C4-2B (cell line): ENCODE results near the gene P2RY4.

Experiments
- ZFX ChIP-seq: fragments of 450-650 bp; IDR thresholded peaks from 2 replicates; pipeline ENCODE4 v1.6.1; 2017
- TF ChIP-seq, protein P1 (sequence below): fragments of 450-650 bp; conservative IDR thresholded peaks from 2 replicates; pipeline ENCODE4 v1.5.1; 2017; ENCODE audit warnings: mild to moderate bottlenecking

DNA sequence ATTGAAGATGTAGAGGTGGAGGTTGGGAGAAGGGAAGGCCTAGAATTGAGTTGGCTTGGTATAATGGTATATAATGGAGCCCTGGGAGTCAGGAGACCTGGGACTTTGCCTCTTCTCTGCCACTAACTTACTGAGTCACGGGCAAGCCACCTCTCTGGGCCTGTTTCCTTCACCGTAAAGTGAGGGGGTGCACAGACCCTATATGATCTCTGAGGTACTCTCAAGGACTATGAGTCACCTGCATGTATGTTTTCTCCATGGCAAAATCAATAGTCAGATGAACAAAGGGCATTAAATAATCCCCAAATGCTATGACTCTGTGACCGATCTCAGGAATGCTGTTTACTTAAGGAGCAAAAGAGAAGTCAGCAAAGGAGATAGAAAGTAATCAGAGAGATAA, 5.1 kb downstream of the P2RY4 start:
- TF ChIP-seq, protein P1, sequence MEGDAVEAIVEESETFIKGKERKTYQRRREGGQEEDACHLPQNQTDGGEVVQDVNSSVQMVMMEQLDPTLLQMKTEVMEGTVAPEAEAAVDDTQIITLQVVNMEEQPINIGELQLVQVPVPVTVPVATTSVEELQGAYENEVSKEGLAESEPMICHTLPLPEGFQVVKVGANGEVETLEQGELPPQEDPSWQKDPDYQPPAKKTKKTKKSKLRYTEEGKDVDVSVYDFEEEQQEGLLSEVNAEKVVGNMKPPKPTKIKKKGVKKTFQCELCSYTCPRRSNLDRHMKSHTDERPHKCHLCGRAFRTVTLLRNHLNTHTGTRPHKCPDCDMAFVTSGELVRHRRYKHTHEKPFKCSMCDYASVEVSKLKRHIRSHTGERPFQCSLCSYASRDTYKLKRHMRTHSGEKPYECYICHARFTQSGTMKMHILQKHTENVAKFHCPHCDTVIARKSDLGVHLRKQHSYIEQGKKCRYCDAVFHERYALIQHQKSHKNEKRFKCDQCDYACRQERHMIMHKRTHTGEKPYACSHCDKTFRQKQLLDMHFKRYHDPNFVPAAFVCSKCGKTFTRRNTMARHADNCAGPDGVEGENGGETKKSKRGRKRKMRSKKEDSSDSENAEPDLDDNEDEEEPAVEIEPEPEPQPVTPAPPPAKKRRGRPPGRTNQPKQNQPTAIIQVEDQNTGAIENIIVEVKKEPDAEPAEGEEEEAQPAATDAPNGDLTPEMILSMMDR: no peak
- TF ChIP-seq ZFX: no peak
